GM18519 (cell line): ENCODE results near the gene RNF38.
"Not testable (repeated sequence)": the region's sequence is repeated elsewhere in the genome, so short reads cannot be mapped to it uniquely, and the experiment has no call there.

ENCODE experiments used
- ATAC-seq: cut with Tn5 transposase; IDR thresholded peaks from one replicate; pipeline ENCODE4 v1.9.1; 2021; ENCODE audit warnings: mild to moderate bottlenecking, moderate library complexity; ENCODE audit not compliant: unreplicated experiment, low FRiP score

The RNF38 gene

DNA sequence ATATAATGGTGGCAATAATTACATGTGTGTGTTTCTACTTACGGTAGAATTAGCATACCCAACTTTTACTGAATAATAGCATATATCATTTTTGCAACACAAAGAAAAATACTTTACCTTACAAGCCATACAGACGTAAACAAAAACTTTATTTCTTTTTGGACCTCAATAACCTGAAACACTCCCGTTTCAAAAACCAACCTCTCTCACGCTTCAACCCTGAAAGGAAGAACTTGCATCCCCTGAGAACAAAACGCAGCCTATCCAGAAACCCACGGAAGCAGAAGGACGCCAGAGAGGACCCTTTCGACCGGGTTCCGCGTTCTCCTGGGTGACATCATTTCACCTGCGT lies at the start of gene RNF38:
Gene RNF38, minus strand, starts transcription at position 290 of the 352 bp plus-strand sequence. Its CDS starts 161 bp downstream, at position 129.
- ATAC-seq: no peak

DNA sequence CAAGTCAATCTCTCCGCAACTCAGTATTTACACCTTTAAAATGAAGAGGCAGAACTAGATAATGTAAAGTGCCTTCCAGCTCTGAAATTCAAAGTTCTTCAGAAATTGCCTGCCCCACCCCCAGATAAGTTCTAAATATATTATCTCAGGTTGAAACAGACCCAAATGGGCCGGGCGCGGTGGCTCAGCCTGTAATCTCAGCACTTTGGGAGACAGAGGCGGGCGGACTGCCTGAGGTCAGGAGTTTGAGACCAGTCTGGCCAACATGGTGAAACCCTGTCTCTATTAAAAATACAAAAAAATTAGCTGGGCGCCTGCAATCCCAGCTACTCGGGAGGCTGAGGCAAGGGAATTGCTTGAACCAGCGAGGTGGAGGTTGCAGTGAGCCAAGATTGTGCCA lies 48.5 kb upstream of the RNF38 start:
- not testable (repeated sequence) for ATAC-seq

GRCh38 chr9:36448017-36448416 lies 47.9 kb upstream of the RNF38 start:
- ATAC-seq: no peak

- ATAC-seq: not testable (repeated sequence)
Observed at GRCh38 chr9:36446678-36447077, 46.6 kb upstream of the RNF38 start.

GRCh38 chr9:36445800-36446361 lies 45.8 kb upstream of the RNF38 start:
- ATAC-seq: no peak

DNA sequence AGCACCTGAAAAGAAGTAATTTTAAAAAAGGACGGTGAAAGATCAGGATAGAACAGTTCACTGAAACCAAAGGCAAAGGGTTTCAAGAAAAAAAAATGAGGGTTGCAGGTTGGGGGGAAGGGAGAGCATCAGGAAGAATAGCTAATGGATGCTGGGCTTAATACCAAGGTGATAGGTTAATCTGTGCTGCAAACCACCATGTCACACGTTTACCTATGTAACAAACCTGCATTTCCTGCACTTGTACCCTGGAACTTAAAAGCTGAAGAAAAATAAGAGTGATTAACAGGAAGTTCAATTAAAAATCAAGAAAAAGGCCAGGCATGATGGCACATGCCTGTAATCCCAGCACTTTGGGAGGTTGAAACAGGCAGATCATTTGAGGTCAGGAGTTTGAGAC lies 44.1 kb upstream of the RNF38 start:
- ATAC-seq: no peak

DNA sequence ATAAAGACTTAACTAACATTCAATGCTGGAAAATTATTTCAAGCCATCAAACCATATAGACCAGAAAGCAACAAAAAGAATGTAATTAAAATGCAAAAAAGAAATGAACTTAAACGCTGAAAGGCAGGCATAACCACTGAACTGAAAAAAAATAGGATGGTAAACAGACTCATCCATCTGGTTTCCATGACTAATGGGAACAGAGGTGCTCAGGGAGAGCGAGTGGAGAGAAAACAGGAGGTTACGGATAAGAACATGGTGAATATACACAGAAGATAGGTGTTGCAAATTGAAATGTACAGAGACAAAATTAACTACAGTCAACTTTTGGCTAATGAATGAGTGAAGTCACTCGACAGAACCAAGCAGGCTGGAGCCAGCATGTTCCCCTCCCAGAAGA lies 43.5 kb upstream of the RNF38 start:
- ATAC-seq: no peak

- ATAC-seq: no peak
Observed at GRCh38 chr9:36442710-36443109, 42.6 kb upstream of the RNF38 start.

- ATAC-seq: no peak
Observed at GRCh38 chr9:36441966-36442365, 41.9 kb upstream of the RNF38 start.

DNA sequence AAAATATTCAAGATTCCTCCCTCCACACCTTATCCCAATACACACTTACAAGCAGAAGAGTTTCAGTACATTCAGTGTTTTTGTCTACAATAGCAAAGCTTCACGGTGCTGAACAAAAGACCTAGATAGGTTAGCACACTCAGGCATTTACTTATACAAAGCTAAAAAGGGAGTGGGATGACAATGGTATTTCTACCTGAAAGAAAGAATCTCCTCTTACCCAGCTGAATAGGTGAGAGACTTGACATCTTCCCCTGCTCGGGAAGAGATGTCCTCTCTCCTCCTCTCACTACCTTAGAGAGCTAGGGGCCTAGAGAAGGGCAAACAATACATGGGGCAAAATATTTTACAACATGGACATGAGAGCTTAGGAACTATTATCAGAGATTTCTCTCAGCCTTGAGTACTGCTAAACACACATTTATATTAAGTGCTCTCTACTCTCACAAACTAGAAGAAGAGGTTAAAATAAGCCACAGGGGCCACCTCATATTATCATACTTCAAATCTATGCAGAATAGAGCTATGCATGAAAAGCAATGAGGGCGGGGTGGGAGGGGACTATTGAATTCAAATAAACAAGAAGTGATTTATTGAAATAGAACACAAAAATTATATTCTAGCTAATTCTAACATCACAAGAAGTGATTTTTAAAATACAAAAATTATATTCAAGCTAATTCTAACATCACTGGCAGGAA lies 38.6 kb upstream of the RNF38 start:
- ATAC-seq: no peak

GRCh38 chr9:36437790-36438189 lies 37.7 kb upstream of the RNF38 start:
- ATAC-seq: no peak

- ATAC-seq: no peak
Observed at GRCh38 chr9:36436909-36437308, 36.8 kb upstream of the RNF38 start.

DNA sequence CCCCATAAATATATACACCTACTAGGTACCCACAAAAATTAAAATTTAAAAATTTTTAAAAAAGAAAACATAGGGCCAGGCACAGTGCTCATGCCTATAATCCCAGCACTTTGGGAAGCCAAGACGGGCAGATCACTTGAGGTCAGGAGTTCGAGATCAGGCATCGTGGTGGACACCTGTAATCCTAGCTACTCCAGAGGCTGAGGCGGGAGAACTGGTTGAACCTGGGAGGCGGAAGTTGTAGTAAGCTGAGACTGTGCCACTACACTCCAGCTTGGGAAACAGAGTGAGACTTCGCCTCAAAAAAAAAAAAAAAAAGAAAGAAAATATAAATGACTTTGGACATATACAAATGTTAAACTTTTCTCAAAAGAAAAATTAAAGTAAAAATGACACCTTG lies 33.3 kb upstream of the RNF38 start:
- ATAC-seq: no peak

DNA sequence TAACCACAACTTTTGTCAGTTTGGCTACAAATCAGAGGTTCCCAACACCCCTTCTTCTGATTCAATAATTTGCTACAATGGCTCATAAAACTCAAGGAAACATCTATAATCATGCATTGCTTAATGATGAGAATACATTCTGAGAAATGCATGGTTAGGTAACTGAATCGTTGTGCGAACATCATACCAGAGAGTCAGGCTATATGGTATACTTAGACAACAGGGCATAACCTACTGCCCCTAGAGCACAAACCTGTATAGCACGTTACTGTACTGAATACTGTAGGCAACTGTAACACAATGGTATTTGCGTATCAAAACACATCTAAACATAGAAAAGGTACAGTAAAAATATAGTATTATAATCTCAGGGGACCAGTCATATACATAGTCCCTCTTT lies 31.0 kb upstream of the RNF38 start:
- no peak for ATAC-seq

GRCh38 chr9:36426945-36427344 lies 26.9 kb upstream of the RNF38 start:
- no peak for ATAC-seq

- ATAC-seq: no peak
Observed at GRCh38 chr9:36426348-36426747, 26.3 kb upstream of the RNF38 start.

DNA sequence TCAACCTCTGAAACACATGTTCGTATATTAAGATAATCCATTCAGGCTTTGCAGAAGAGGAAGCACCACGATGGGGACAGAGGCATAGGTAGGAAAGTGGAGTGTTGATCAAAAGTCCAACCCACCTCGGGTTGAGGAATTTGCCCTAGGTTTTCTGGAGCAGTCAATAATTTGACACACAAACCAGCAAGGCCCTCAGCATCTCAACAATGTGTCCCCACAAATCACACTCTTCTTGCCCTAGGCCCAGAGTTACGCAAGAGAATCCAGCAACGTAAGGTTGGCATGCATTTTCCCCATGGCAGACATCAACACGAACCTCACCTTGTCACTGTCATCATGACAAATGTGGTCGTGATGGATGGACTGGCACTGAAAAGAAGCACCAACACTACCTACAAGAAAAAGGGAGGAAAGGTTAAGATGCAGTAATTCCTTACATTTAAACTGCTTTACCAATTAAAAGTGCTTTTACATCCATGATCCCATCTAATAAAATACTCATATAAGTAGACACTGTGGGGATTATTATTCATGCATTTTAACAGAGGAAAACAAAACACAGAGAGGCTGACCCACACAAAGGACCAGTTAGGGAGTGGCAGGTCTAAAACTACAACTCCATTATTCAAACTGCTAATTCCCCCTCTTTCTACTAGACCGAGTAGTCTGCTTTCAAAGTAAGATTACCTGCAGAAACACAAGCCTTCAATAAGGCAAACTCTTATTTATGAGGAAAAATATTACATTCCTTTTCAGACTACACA lies 24.4 kb upstream of the RNF38 start:
- no peak for ATAC-seq

DNA sequence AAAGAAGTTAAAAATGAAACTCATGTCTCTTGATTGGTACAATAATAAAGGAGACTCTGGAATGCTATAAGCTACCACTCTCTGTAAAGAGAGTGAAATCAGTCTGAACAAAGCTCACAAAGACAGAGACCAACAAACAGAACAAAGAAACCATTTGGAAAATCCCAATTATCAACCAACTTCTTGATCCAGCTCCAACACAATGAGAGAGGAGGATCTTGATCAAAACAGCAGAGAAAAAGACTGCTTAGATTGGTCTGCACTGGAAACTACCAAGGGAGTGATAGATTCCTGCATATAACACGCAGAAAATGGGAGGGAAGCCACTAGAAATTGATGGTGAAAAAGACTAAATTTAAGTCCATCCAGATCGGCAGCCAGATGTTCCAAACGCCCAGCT lies 23.1 kb upstream of the RNF38 start:
- ATAC-seq: no peak

DNA sequence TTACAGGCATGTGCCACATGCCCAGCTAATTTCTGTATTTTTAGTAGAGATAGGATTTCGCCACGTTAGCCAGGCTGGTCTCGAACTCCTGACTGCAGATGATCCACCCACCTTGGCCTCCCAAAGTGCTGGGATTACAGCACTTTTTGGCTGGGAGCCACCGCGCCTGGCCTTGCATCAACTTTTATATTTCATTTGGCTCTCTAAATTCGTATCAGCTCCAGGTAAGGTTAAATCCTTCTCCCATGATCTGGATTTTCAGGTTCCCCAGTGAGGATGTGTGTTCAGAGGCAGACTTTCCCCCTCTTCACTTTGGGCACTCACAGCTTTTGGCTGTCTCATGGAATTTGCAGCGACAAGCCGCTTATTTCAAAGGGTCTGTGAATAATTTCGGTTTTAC lies 16.8 kb upstream of the RNF38 start:
- ATAC-seq: no peak

GRCh38 chr9:36415822-36416525 lies 15.9 kb upstream of the RNF38 start:
- no peak for ATAC-seq

- not testable (repeated sequence) for ATAC-seq
Observed at GRCh38 chr9:36411410-36411809, 11.3 kb upstream of the RNF38 start.
